Upper lobe of right lung (tissue), 1 donor: Measurements from ENCODE around the gene FCRL5. TPM values are rescaled to one million over a fixed set of nuclear protein-coding genes. Genes with fewer than 3 reads are reported as not detected.

Experiments
- ATAC-seq: fragments of 200-7000 bp; cut with Tn5 transposase; one replicate; pipeline ENCODE4 v1.9.1; 2020; ENCODE audit warnings: mild to moderate bottlenecking, moderate library complexity
- DNase-seq: peaks from one replicate; pipeline ENCODE4 v3.0.0-alpha.2; 2020
- H3K27ac ChIP-seq: fragments of 200-600 bp; one replicate; pipeline ENCODE4 v1.8.0; 2022
- H3K27me3 ChIP-seq: fragments of 200-600 bp; one replicate; pipeline ENCODE4 v1.8.0; 2022; ENCODE audit warnings: mild to moderate bottlenecking
- H3K36me3 ChIP-seq: fragments of 200-600 bp; one replicate; pipeline ENCODE4 v1.8.0; 2022
- H3K4me1 ChIP-seq: fragments of 200-600 bp; one replicate; pipeline ENCODE4 v1.8.0; 2022
- H3K4me3 ChIP-seq: fragments of 200-600 bp; one replicate; pipeline ENCODE4 v1.8.0; 2022; ENCODE audit warnings: mild to moderate bottlenecking
- H3K9me3 ChIP-seq: fragments of 200-600 bp; one replicate; pipeline ENCODE4 v1.8.0; 2022
- CTCF ChIP-seq: fragments of 200-600 bp; IDR thresholded peaks from one replicate; pipeline ENCODE4 v1.8.0; 2022; ENCODE audit warnings: antibody characterized with exemption
- intact Hi-C: fragments of 100-400 bp; cut with DNase I; formaldehyde crosslinking; loops from one replicate; pipeline ENCODE4 v1.11.0; 2022
- total RNA-seq: library from RNA; stranded (reverse); fragmentation: NEBNext Ultra II Directional; extraction: Animal tissue kit (Norgen Biotek cat#: 25700); gene quantifications from one replicate; pipeline ENCODE4 v1.2.1, GENCODE V29; 2021
- donor health status: DM: no; HTN: yes; CAD: no; lungs with severe emphysema.

FCRL5 gene
- total RNA-seq, 1 donor from 2014 or later = 0.93 TPM

DNA sequence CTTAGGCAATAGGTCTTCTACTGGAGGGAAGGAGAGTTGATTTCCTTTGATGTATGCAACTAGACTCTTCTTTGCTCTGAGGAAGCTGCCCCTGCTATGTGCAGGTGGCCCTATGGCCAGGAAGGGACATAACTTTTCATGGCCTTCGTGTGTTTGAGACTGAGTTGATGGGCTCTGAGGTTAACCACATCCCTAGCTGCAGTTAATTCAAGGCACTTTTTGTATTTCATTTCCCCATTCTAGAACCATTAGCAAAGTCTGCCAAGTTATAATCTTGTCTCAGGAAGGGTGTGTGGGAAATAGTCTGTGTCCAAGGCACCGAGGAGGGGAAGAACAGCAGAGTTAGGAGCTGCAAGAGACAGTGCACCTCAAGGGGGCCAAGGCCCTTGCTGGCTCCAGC is 43.0 kb upstream of the FCRL5 start:
- no peak for TF ChIP-seq CTCF
- Histone ChIP-seq H3K4me3 (no peak overlapping the region), H3K9me3 (no peaks in the 10 kb centered on the region), H3K4me1 (no peaks in the 10 kb centered on the region), H3K27me3 (peaks cover 4% of the 10 kb centered on the region), H3K27ac (no peak overlapping the region), H3K36me3 (no peaks in the 10 kb centered on the region)
- ATAC-seq = no peak
- intact Hi-C loops = no loop called here
- DNase-seq = no peak

GRCh38 chr1:157585984-157586383 is 33.7 kb upstream of the FCRL5 start:
- ATAC-seq (peak; percentile 19), DNase-seq (no peak)
- Histone ChIP-seq H3K9me3 (no peaks in the 10 kb centered on the region), H3K27me3 (peaks cover 38% of the 10 kb centered on the region), H3K4me1 (no peaks in the 10 kb centered on the region), H3K36me3 (no peaks in the 10 kb centered on the region), H3K4me3 (no peak overlapping the region), H3K27ac (no peak overlapping the region)
- TF ChIP-seq CTCF = no peak
- intact Hi-C loops = no loop called here

DNA sequence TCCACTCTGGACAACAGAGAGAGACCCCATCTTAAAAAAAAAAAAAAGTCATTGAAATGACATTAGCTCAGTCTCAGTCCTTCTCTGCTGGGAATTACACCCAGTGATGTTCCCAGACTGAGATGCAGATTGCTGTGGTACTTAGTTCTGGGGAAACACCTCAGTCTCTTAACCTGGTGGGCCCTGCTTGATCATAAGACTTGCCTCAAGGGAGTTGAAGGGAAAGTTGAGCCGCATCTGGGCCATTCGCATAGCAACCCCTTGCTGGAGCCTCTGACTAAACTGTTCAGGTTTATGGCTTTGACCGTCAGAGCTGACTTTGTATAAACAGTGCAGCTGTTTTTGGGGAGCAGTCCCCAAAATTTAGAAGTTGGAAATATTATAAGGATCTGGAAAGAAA is 32.2 kb upstream of the FCRL5 start:
- Histone ChIP-seq H3K9me3 (no peaks in the 10 kb centered on the region), H3K4me3 (no peak overlapping the region), H3K36me3 (no peaks in the 10 kb centered on the region), H3K4me1 (no peaks in the 10 kb centered on the region), H3K27ac (no peak overlapping the region), H3K27me3 (peaks cover 33% of the 10 kb centered on the region)
- ATAC-seq = no peak
- no peak for TF ChIP-seq CTCF
- DNase-seq = no peak
- intact Hi-C loops = no loop called here

DNA sequence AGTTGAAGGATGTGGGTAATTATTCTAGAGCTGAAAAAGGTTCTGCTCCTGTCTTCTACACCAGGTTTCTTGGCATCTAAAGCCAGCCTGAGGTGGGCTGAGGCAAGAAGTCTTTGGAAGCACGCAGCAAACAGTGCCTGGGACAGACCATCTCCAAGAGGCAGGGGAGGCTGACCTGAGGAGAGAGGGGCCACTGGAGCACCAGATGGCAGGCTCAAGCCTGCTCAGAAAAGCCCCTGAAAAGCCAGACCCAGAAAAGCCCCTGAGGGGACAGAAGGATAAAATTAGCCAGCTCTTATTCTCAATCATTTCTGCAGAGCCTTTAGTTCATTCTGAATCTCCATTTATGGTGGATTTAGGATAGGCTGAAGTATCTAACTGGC is 28.5 kb upstream of the FCRL5 start:
- Histone ChIP-seq H3K9me3 (no peaks in the 10 kb centered on the region), H3K4me1 (no peaks in the 10 kb centered on the region), H3K4me3 (no peak overlapping the region), H3K27me3 (peaks cover 13% of the 10 kb centered on the region), H3K27ac (no peak overlapping the region), H3K36me3 (no peaks in the 10 kb centered on the region)
- ATAC-seq (no peak), DNase-seq (no peak)
- intact Hi-C loops = no loop called here
- no peak for TF ChIP-seq CTCF

GRCh38 chr1:157580179-157580827 is 28.0 kb upstream of the FCRL5 start:
- peaks cover 8% of the 10 kb centered on the region for H3K27me3 ChIP-seq
- H3K36me3 ChIP-seq = no peaks in the 10 kb centered on the region
- ATAC-seq (peak; percentile 80), DNase-seq (no peak)
- no peak overlapping the region for H3K4me3 ChIP-seq
- intact Hi-C loops = no loop called here
- TF ChIP-seq CTCF = peak; percentile 79
- no peak overlapping the region for H3K27ac ChIP-seq
- no peaks in the 10 kb centered on the region for H3K4me1 ChIP-seq
- no peaks in the 10 kb centered on the region for H3K9me3 ChIP-seq

- no peaks in the 10 kb centered on the region for H3K36me3 ChIP-seq
- intact Hi-C loops = no loop called here
- no peak overlapping the region for H3K27ac ChIP-seq
- TF ChIP-seq CTCF = no peak
- DNase-seq = no peak
- no peak for ATAC-seq
- peaks cover 8% of the 10 kb centered on the region for H3K27me3 ChIP-seq
- H3K4me1 ChIP-seq = no peaks in the 10 kb centered on the region
- no peaks in the 10 kb centered on the region for H3K9me3 ChIP-seq
- H3K4me3 ChIP-seq = no peak overlapping the region
These were observed 25.1 kb upstream of the FCRL5 start for GRCh38 chr1:157577420-157577819.
